Mucosa of stomach (tissue), 1 donor: Measurements from ENCODE around the gene GFER.
"Not testable (repeated sequence)": the region's sequence is repeated elsewhere in the genome, so short reads cannot be mapped to it uniquely, and the experiment has no call there.

Experiments used
- H3K27me3 ChIP-seq: one replicate; pipeline ENCODE4 v1.7.0; 2013; ENCODE audit warnings: mild to moderate bottlenecking, low read length; ENCODE audit not compliant: control insufficient read depth, insufficient read depth
- H3K36me3 ChIP-seq: one replicate; pipeline ENCODE4 v1.7.0; 2013; ENCODE audit warnings: low read length; ENCODE audit not compliant: control insufficient read depth, insufficient read depth
- H3K4me1 ChIP-seq: one replicate; pipeline ENCODE4 v1.7.0; 2013; ENCODE audit warnings: mild to moderate bottlenecking, low read length; ENCODE audit not compliant: control insufficient read depth, insufficient read depth
- H3K4me3 ChIP-seq: one replicate; pipeline ENCODE4 v1.7.0; 2013; ENCODE audit warnings: low read length
- H3K9ac ChIP-seq: one replicate; pipeline ENCODE4 v1.7.0; 2013; ENCODE audit warnings: mild to moderate bottlenecking, low read length, moderate library complexity
- H3K9me3 ChIP-seq: one replicate; pipeline ENCODE4 v1.7.0; 2013; ENCODE audit warnings: mild to moderate bottlenecking, low read length, moderate library complexity; ENCODE audit not compliant: control insufficient read depth
- donor health status: Pancreatic carcinoma.

Gene GFER

GRCh38 chr16:2033057-2033908 is 49.3 kb downstream of the GFER start:
- Histone ChIP-seq H3K4me1 (peaks cover 71% of the 10 kb centered on the region), H3K4me3 (peak overlapping the region; percentile 11)

GRCh38 chr16:2033909-2034695 is 50.1 kb downstream of the GFER start:
- peak overlapping the region; percentile 70 for H3K9ac ChIP-seq
- H3K27me3 ChIP-seq, H3K4me3 ChIP-seq, H3K9me3 ChIP-seq: not testable (repeated sequence)
- H3K4me1 ChIP-seq: peaks cover 71% of the 10 kb centered on the region
- peaks cover 12% of the 10 kb centered on the region for H3K36me3 ChIP-seq

More at GRCh38 chr16:2033057-2033908, 49.3 kb downstream of the GFER start:
- no peaks in the 10 kb centered on the region for H3K27me3 ChIP-seq
- H3K9me3 ChIP-seq: no peaks in the 10 kb centered on the region
- peaks cover 12% of the 10 kb centered on the region for H3K36me3 ChIP-seq
- peak overlapping the region; percentile 70 for H3K9ac ChIP-seq

GRCh38 chr16:2034696-2035430 is 50.9 kb downstream of the GFER start:
- Histone ChIP-seq H3K4me1 (peaks cover 75% of the 10 kb centered on the region), H3K4me3 (no peak overlapping the region), H3K9ac (peak overlapping the region; percentile 76), H3K9me3 (no peaks in the 10 kb centered on the region), H3K27me3 (no peaks in the 10 kb centered on the region), H3K36me3 (peaks cover 9% of the 10 kb centered on the region)

- Histone ChIP-seq H3K9me3 (no peaks in the 10 kb centered on the region), H3K4me3 (peak overlapping the region; percentile 31), H3K36me3 (peaks cover 9% of the 10 kb centered on the region), H3K4me1 (peaks cover 83% of the 10 kb centered on the region), H3K9ac (peak overlapping the region; percentile 76), H3K27me3 (no peaks in the 10 kb centered on the region)
Measured at GRCh38 chr16:2035431-2036199, 51.6 kb downstream of the GFER start.

- Histone ChIP-seq H3K27me3 (no peaks in the 10 kb centered on the region), H3K9ac (peak overlapping the region; percentile 76), H3K36me3 (peaks cover 9% of the 10 kb centered on the region), H3K4me1 (peaks cover 91% of the 10 kb centered on the region), H3K4me3 (peak overlapping the region; percentile 31), H3K9me3 (no peaks in the 10 kb centered on the region)
Measured at GRCh38 chr16:2036200-2036966, 52.4 kb downstream of the GFER start.

- H3K9me3 ChIP-seq: no peaks in the 10 kb centered on the region
- peaks cover 98% of the 10 kb centered on the region for H3K4me1 ChIP-seq
- H3K4me3 ChIP-seq: no peak overlapping the region
- no peaks in the 10 kb centered on the region for H3K27me3 ChIP-seq
- H3K36me3 ChIP-seq: peaks cover 9% of the 10 kb centered on the region
- no peak overlapping the region for H3K9ac ChIP-seq
Measured at GRCh38 chr16:2037115-2037514, 53.1 kb downstream of the GFER start.
